Panc1 (cell line): ENCODE measurements around the gene CCSER2. TPM values are rescaled to one million over a fixed set of nuclear protein-coding genes. Genes with fewer than 3 reads are reported as not detected.

Experiments used
- ATAC-seq: fragments of 200-7000 bp; cut with Tn5 transposase; 2 replicates; pipeline ENCODE4 v1.9.1; 2020; ENCODE audit warnings: mild to moderate bottlenecking, moderate library complexity
- BruUV-seq: library from RNA; stranded (reverse); fragments of 400-500 nt; replicated peaks from 2 replicates; lab custom pipeline; 2021; lab: Mats Ljungman, UMichigan
- CTCF ChIA-PET: fragments of 300-600 bp; sonication (Branson Sonifier 250); formaldehyde crosslinking; loops from one replicate; lab custom pipeline; 2022; ENCODE audit warnings: antibody characterized with exemption; lab: Charles Lee
- POLR2A ChIA-PET: fragments of 300-600 bp; sonication (Branson Sonifier 250); formaldehyde crosslinking; loops from one replicate; lab custom pipeline; 2022; ENCODE audit warnings: antibody characterized with exemption; lab: Charles Lee
- DNase-seq: peaks from one replicate; pipeline ENCODE4 v3.0.0-alpha.2; 2010; ENCODE audit warnings: low read depth, low spot score
- H3K27ac ChIP-seq: 2 replicates; pipeline ENCODE4 v1.5.1; 2011; ENCODE audit warnings: mild to moderate bottlenecking, low read length, inconsistent platforms
- H3K27me3 ChIP-seq: fragments of 200-500 bp; sonication (Bioruptor generic); 2 replicates; pipeline ENCODE4 v1.6.0; 2014; ENCODE audit warnings: low read length, inconsistent platforms; ENCODE audit not compliant: control insufficient read depth, insufficient read depth
- H3K36me3 ChIP-seq: fragments of 200-500 bp; sonication (Bioruptor generic); 2 replicates; pipeline ENCODE4 v1.5.1; 2014; ENCODE audit warnings: inconsistent platforms, mild to moderate bottlenecking, low read length, moderate library complexity; ENCODE audit not compliant: control insufficient read depth, insufficient read depth
- H3K4me1 ChIP-seq: 2 replicates; pipeline ENCODE4 v1.5.1; 2011; ENCODE audit warnings: inconsistent platforms, mild to moderate bottlenecking, low read length, moderate library complexity; ENCODE audit not compliant: control insufficient read depth, insufficient read depth
- H3K4me3 ChIP-seq, 2 experiments: 2 replicates each; pipeline ENCODE4 v1.5.1; 2011 to 2012; ENCODE audit warnings: low read depth in 2 of 2, low read length in 2 of 2, mild to moderate bottlenecking in 2 of 2, inconsistent platforms in 1 of 2, moderate library complexity in 1 of 2
- H3K9me3 ChIP-seq: fragments of 200-500 bp; sonication (Bioruptor generic); 2 replicates; pipeline ENCODE4 v1.5.1; 2014; ENCODE audit warnings: low read depth, mild to moderate bottlenecking, inconsistent platforms, low read length, moderate library complexity; ENCODE audit not compliant: control insufficient read depth, insufficient read depth
- CTCF ChIP-seq: fragments of 450-650 bp; IDR thresholded peaks from 2 replicates; pipeline ENCODE4 v1.5.1; 2017; ENCODE audit warnings: mild to moderate bottlenecking
- POLR2AphosphoS5 ChIP-seq: IDR thresholded peaks from 2 replicates; pipeline ENCODE4 v1.6.1; 2012; ENCODE audit warnings: mild to moderate bottlenecking, low read depth, low read length, moderate library complexity
- REST ChIP-seq, 2 experiments: IDR thresholded peaks; 2 replicates each; pipeline ENCODE4 v1.6.1; 2011 to 2012; ENCODE audit warnings: low read depth in 2 of 2, control low read depth in 1 of 2, low read length in 1 of 2, mild to moderate bottlenecking in 1 of 2, moderate library complexity in 1 of 2; ENCODE audit not compliant: insufficient read depth in 1 of 2
- SIN3A ChIP-seq: IDR thresholded peaks from 2 replicates; pipeline ENCODE4 v1.6.1; 2012; ENCODE audit warnings: low read depth, mild to moderate bottlenecking, low read length, moderate library complexity, borderline replicate concordance; ENCODE audit not compliant: insufficient read depth
- TCF7L2 ChIP-seq: IDR thresholded peaks from 2 replicates; pipeline ENCODE4 v1.6.1; 2011; ENCODE audit warnings: mild to moderate bottlenecking, low read depth, low read length, inconsistent platforms
- in situ Hi-C: cut with HindIII; loops from 2 replicates; pipeline ENCODE4 v1.10.0; 2016; ENCODE audit warnings: low sequenced_read_pairs, low pct_unique_long_range_greater_than_20kb
- intact Hi-C: fragments of 100-400 bp; cut with micrococcal nuclease; formaldehyde crosslinking; loops from one replicate; pipeline ENCODE4 v1.10.0; 2022; ENCODE audit not compliant: unreplicated experiment
- total RNA-seq: library from RNA; stranded (reverse); gene quantifications from one replicate; pipeline ENCODE4 v1.2.1, GENCODE V29; 2021; ENCODE audit not compliant: unreplicated experiment

The CCSER2 gene
- total RNA-seq, 1 experiment from 2014 or later: 63.7 TPM

GRCh38 chr10:84453303-84453702 lies 124.9 kb downstream of the CCSER2 start:
- ATAC-seq (no peak), DNase-seq (no peak)
- no peaks in the 10 kb centered on the region for H3K4me1 ChIP-seq
- ChIA-PET CTCF (no interaction called here), POLR2A (no interaction called here)
- intact Hi-C loops (no loop called here), in situ Hi-C loops (no loop called here)
- no peaks in the 10 kb centered on the region for H3K27me3 ChIP-seq
- H3K4me3 ChIP-seq: no peak overlapping the region
- H3K27ac ChIP-seq: no peak overlapping the region
- BruUV-seq: no TSS peak
- H3K36me3 ChIP-seq: no peaks in the 10 kb centered on the region
- TF ChIP-seq CTCF (no peak), TCF7L2 (no peak), POLR2AphosphoS5 (no peak)
- H3K9me3 ChIP-seq: no peaks in the 10 kb centered on the region

- H3K36me3 ChIP-seq: no peaks in the 10 kb centered on the region
- in situ Hi-C loops: no loop called here
- intact Hi-C loops: no loop called here
- no TSS peak for BruUV-seq
- no peaks in the 10 kb centered on the region for H3K4me1 ChIP-seq
- no peaks in the 10 kb centered on the region for H3K9me3 ChIP-seq
- CTCF ChIA-PET: no interaction called here
- no peak for DNase-seq
- POLR2A ChIA-PET: no interaction called here
- H3K27ac ChIP-seq: no peak overlapping the region
- TF ChIP-seq SIN3A (no peak), REST (IDR thresholded peaks at IDR 0.05; ENCODE audit: insufficient read depth in 1 of 2, low read depth in 2 of 2, low read length in 1 of 2) (no peak), POLR2AphosphoS5 (no peak), CTCF (no peak), TCF7L2 (no peak)
- H3K27me3 ChIP-seq: no peaks in the 10 kb centered on the region
- ATAC-seq: no peak
- H3K4me3 ChIP-seq: no peak overlapping the region
Measured at GRCh38 chr10:84456126-84456525, 127.7 kb downstream of the CCSER2 start.
